K562 (cell line): ENCODE measurements around the gene EMP2. TPM values are rescaled to one million over a fixed set of nuclear protein-coding genes. Genes with fewer than 3 reads are reported as not detected.
A peak's percentile ranks its signal among the peaks of the same experiment; 100 is the strongest.

Source experiments
- ATAC-seq: fragments of 200-7000 bp; cut with Tn5 transposase; 3 replicates; pipeline ENCODE4 v1.9.1; 2020; ENCODE audit warnings: moderate library complexity
- BruUV-seq: library from RNA; stranded (reverse); fragments of 400-500 nt; replicated peaks from 2 replicates; lab custom pipeline; 2021; lab: Mats Ljungman, UMichigan
- CTCF ChIA-PET: fragments of 300-600 bp; formaldehyde crosslinking; extraction: SDS; loops from one replicate; lab custom pipeline; 2021; ENCODE audit warnings: low intra/inter-chr PET ratio; lab: Yijun Ruan, JAX
- POLR2A ChIA-PET: fragments of 300-600, 350-650 bp; sonication (Branson Sonifier 250); formaldehyde crosslinking; extraction: SDS; loops from one replicate; lab custom pipeline; 2021; ENCODE audit warnings: antibody characterized with exemption, inconsistent platforms; lab: Yijun Ruan, JAX
- DNase-seq, 4 experiments: peaks; one replicate each; pipeline versions ENCODE4 v3.0.0 to v3.0.0-alpha.2; 2011 to 2018; ENCODE audit warnings: low spot score in 3 of 4, mixed read lengths in 3 of 4; ENCODE audit errors: extremely low read depth in 1 of 4
- FAIRE-seq: peaks from 2 replicates; lab custom pipeline; 2011; peaks lifted over from hg19 to GRCh38; lab: Jason Lieb, UNC
- H2AFZ ChIP-seq: 2 replicates; pipeline ENCODE4 v1.6.0; 2011; ENCODE audit warnings: low read depth, low read length, control low read depth, inconsistent platforms
- H3K27ac ChIP-seq: fragments of 200-600 bp; 3 replicates; pipeline ENCODE4 v1.8.0; 2011; ENCODE audit warnings: low read depth, mild to moderate bottlenecking, control low read depth, inconsistent platforms, low read length, moderate library complexity, mixed read lengths; ENCODE audit errors: extremely low read depth
- H3K27me3 ChIP-seq, 2 experiments: fragments of 300-600 bp in 1 of 2; 2 replicates in 1 of 2; 3 replicates in 1 of 2; pipeline versions ENCODE4 v1.6.0 to v1.8.0; 2011; ENCODE audit warnings: inconsistent platforms in 2 of 2, low read length in 2 of 2, mild to moderate bottlenecking in 1 of 2, mixed read lengths in 1 of 2, moderate library complexity in 1 of 2; ENCODE audit not compliant: control insufficient read depth in 2 of 2, insufficient read depth in 2 of 2
- H3K36me3 ChIP-seq: fragments of 300-600 bp; 3 replicates; pipeline ENCODE4 v1.8.0; 2011; ENCODE audit warnings: mild to moderate bottlenecking, low read length, inconsistent platforms; ENCODE audit not compliant: control insufficient read depth, insufficient read depth
- H3K4me1 ChIP-seq, 2 experiments: fragments of 200-600 bp in 1 of 2; replicated peaks in 1 of 2; 2 replicates in 1 of 2; 3 replicates in 1 of 2; pipeline versions ENCODE4 v1.5.1 to v1.8.0; 2011; ENCODE audit warnings: inconsistent platforms in 2 of 2, low read length in 2 of 2, mild to moderate bottlenecking in 1 of 2, mixed read lengths in 1 of 2, moderate library complexity in 1 of 2; ENCODE audit not compliant: control insufficient read depth in 2 of 2, insufficient read depth in 2 of 2
- H3K4me2 ChIP-seq: 2 replicates; pipeline ENCODE4 v1.6.1; 2011; ENCODE audit warnings: low read length, control low read depth, inconsistent platforms, mixed read lengths; ENCODE audit not compliant: insufficient read depth
- H3K4me3 ChIP-seq: fragments of 200-600 bp; sonication (generic), shearing (Covaris generic); 2 replicates; pipeline ENCODE4 v1.5.1; 2016; ENCODE audit warnings: control low read depth, inconsistent platforms
- H3K79me2 ChIP-seq: fragments of 200-600 bp; 3 replicates; pipeline ENCODE4 v1.8.0; 2011; ENCODE audit warnings: low read length, inconsistent platforms; ENCODE audit not compliant: control insufficient read depth, insufficient read depth
- H3K9ac ChIP-seq, 2 experiments: 2 replicates each; pipeline versions ENCODE4 v1.6.0 to v1.6.1; 2011; ENCODE audit warnings: low read depth in 2 of 2, low read length in 2 of 2, control low read depth in 1 of 2, inconsistent platforms in 1 of 2, mild to moderate bottlenecking in 1 of 2, mixed read lengths in 1 of 2; ENCODE audit not compliant: insufficient read depth in 1 of 2
- H3K9me1 ChIP-seq: one replicate; pipeline ENCODE4 v1.6.0; 2011; ENCODE audit warnings: inconsistent platforms, mild to moderate bottlenecking, low read length, moderate library complexity; ENCODE audit not compliant: control insufficient read depth, insufficient read depth
- H3K9me3 ChIP-seq: replicated peaks from 2 replicates; pipeline ENCODE4 v1.5.1; 2011; ENCODE audit warnings: low read depth, low read length, inconsistent platforms; ENCODE audit not compliant: control insufficient read depth, insufficient read depth
- H4K20me1 ChIP-seq: replicated peaks from 2 replicates; pipeline ENCODE4 v1.6.1; 2011; ENCODE audit warnings: low read length, inconsistent platforms, mixed read lengths; ENCODE audit not compliant: control insufficient read depth, insufficient read depth
- FOS ChIP-seq: IDR thresholded peaks from 3 replicates; pipeline ENCODE4 v1.6.1; 2011; ENCODE audit not compliant: insufficient read length; ENCODE audit errors: extremely low read depth
- NEUROD1 ChIP-seq: fragments of 150-350 bp; IDR thresholded peaks from 2 replicates; pipeline ENCODE4 v1.6.1; 2014; ENCODE audit warnings: borderline replicate concordance, low read length, low read depth; ENCODE audit not compliant: partially characterized antibody
- SP2 ChIP-seq: IDR thresholded peaks from 2 replicates; pipeline ENCODE4 v1.6.1; 2011; ENCODE audit warnings: mild to moderate bottlenecking, low read depth, low read length, moderate library complexity; ENCODE audit not compliant: poor library complexity, severe bottlenecking; ENCODE audit errors: extremely low read depth
- WGBS: fragments of 100-300 bp; shearing (Covaris generic); methylation state at CpG from one replicate; pipeline ENCODE4 v1.1.6; 2016; ENCODE audit warnings: low coverage, mixed read lengths; ENCODE audit not compliant: insufficient coverage; ENCODE audit errors: missing lambda C conversion rate; 5-methylcytosine and 5-hydroxymethylcytosine counted together
- in situ Hi-C: fragments of 300-500 bp; cut with MboI; formaldehyde crosslinking; loops from 4 replicates; pipeline ENCODE4 v1.15.0; 2018; ENCODE audit warnings: inconsistent platforms, mixed read lengths
- intact Hi-C: fragments of 100-400 bp; cut with micrococcal nuclease; formaldehyde crosslinking; loops from 2 replicates; pipeline ENCODE4 v1.14.2; 2022
- polyA plus RNA-seq, 8 experiments: library from polyadenylated mRNA; depleted of rRNA in 4 of 8; stranded (reverse) in 5 of 8; unstranded in 3 of 8; fragments of >200 nt; fragmentation: Nextera tagmentation in 2 of 8; fragmentation: Illumina TruSeq in 1 of 8; extraction: Ambion mirVana in 2 of 8; extraction: Trizol in 1 of 8; gene quantifications; 2 replicates each; pipeline versions ENCODE4 v1.2.1 to v1.2.3, GENCODE V29; 2011 to 2014; ENCODE audit warnings: inconsistent platforms in 1 of 8, missing spikeins in 1 of 8
- total RNA-seq, 7 experiments: library from RNA; depleted of rRNA in 6 of 7; stranded (reverse); fragments of >200 nt in 6 of 7; fragmentation: Illumina TruSeq in 2 of 7; extraction: Trizol in 2 of 7; gene quantifications; 2 replicates each; pipeline versions ENCODE4 v1.2.1 to v1.2.3, GENCODE V29; 2011 to 2021; ENCODE audit warnings: low replicate concordance in 1 of 7
- TF ChIP-seq, protein P1 (sequence below): fragments of 450-650 bp; IDR thresholded peaks from 2 replicates; pipeline ENCODE4 v1.6.1; 2016
- TF ChIP-seq, protein P2 (sequence below), 2 experiments: fragments of 450-650 bp in 1 of 2; sonication (generic) in 1 of 2; formaldehyde crosslinking in 1 of 2; IDR thresholded peaks; 2 replicates each; pipeline versions ENCODE4 v1.7.1 to v1.9.0; 2016 to 2022; ENCODE audit warnings: inconsistent platforms in 1 of 2, mild to moderate bottlenecking in 1 of 2, missing genetic modification reagents in 1 of 2

The EMP2 gene
- total and polyA plus RNA-seq, 9 of the 15 experiments (the other 6 are each of a cell fraction or from before 2014, with no cell fraction given) = 0.73 to 6.2 (median 3.1) TPM

DNA sequence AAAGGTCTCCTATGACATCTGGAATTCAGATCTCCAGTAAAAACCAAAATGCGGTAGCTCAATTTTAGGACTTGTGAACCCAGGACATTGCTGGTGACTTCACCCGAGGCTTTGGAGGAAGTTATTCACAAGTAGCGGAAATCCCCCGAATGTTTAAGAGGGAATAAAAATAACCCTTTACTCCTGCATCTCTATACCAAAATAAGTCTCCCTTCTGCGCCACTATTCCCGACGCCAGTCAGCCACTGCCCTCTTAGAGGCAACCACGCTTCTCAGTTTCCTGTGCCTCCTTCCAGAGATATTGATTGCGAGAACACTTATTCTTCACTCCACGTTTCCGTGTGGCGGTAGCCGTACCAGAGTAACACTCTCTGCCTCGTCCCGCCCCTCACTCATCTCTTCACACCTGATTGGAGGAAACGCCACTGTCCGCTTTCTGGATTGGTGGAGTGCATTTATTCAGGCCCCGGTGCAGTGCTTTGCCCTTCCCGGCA is 27.4 kb downstream of the EMP2 start:
- ChIA-PET CTCF (no interaction called here), POLR2A (interaction anchor here (0.7 to 1.2 kb wide), 4 partner anchors 10 to 1013 kb away, joined by 3 to 4 read pairs (median 3); no protein-coding TSS in a partner anchor)
- Histone ChIP-seq H3K27ac (no peak overlapping the region; the same call in 2 of the 3 replicates), H3K27me3 (peaks cover 0 to 8% of the 10 kb centered on the region in 2 experiments; a peak in 3 of 5 replicates), H4K20me1 (no peaks in the 10 kb centered on the region), H3K9me1 (no peaks in the 10 kb centered on the region), H3K4me1 (no peaks in the 10 kb centered on the region), H3K9ac (peak overlapping the region; percentile 29 to 48; a peak in 3 of 4 replicates), H3K4me2 (peak overlapping the region; percentile 68), H2AFZ (peak overlapping the region; percentile 94), H3K9me3 (peaks cover 6% of the 10 kb centered on the region), H3K36me3 (no peaks in the 10 kb centered on the region), H3K79me2 (no peaks in the 10 kb centered on the region), H3K4me3 (peak overlapping the region; percentile 16; the same call in 1 of the 2 replicates)
- no TSS peak for BruUV-seq
- DNase-seq = peak; percentile 70 to 95 (median 93)
- ATAC-seq = peak; percentile 100
- intact Hi-C loops (no loop called here), in situ Hi-C loops (no loop called here)
- 5% methylated on average over 18 of the region's 19 CpGs for WGBS
- peak; percentile 88 for FAIRE-seq
- TF ChIP-seq, protein P1, sequence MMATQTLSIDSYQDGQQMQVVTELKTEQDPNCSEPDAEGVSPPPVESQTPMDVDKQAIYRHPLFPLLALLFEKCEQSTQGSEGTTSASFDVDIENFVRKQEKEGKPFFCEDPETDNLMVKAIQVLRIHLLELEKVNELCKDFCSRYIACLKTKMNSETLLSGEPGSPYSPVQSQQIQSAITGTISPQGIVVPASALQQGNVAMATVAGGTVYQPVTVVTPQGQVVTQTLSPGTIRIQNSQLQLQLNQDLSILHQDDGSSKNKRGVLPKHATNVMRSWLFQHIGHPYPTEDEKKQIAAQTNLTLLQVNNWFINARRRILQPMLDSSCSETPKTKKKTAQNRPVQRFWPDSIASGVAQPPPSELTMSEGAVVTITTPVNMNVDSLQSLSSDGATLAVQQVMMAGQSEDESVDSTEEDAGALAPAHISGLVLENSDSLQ = peak; percentile 85
- TF ChIP-seq, protein P2, sequence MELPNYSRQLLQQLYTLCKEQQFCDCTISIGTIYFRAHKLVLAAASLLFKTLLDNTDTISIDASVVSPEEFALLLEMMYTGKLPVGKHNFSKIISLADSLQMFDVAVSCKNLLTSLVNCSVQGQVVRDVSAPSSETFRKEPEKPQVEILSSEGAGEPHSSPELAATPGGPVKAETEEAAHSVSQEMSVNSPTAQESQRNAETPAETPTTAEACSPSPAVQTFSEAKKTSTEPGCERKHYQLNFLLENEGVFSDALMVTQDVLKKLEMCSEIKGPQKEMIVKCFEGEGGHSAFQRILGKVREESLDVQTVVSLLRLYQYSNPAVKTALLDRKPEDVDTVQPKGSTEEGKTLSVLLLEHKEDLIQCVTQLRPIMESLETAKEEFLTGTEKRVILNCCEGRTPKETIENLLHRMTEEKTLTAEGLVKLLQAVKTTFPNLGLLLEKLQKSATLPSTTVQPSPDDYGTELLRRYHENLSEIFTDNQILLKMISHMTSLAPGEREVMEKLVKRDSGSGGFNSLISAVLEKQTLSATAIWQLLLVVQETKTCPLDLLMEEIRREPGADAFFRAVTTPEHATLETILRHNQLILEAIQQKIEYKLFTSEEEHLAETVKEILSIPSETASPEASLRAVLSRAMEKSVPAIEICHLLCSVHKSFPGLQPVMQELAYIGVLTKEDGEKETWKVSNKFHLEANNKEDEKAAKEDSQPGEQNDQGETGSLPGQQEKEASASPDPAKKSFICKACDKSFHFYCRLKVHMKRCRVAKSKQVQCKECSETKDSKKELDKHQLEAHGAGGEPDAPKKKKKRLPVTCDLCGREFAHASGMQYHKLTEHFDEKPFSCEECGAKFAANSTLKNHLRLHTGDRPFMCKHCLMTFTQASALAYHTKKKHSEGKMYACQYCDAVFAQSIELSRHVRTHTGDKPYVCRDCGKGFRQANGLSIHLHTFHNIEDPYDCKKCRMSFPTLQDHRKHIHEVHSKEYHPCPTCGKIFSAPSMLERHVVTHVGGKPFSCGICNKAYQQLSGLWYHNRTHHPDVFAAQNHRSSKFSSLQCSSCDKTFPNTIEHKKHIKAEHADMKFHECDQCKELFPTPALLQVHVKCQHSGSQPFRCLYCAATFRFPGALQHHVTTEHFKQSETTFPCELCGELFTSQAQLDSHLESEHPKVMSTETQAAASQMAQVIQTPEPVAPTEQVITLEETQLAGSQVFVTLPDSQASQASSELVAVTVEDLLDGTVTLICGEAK (IDR thresholded peaks at IDR 0.05) = 0 out of 2 replicates have a peak, but pooled peaks have one; percentile 23
- TF ChIP-seq, protein P2 (CRISPR knock-in tag; IDR thresholded peaks at IDR 0.05) = no peak
- TF ChIP-seq SP2 (peak; percentile 60), FOS (peak; percentile 73), NEUROD1 (peak; percentile 42)
